Measurements from ENCODE around the gene KIR3DL3.
"Not testable (repeated sequence)": the region's sequence is repeated elsewhere in the genome, so short reads cannot be mapped to it uniquely, and the experiment has no call there.

Gene KIR3DL3

GRCh38 chr19:54697716-54698115 is 26.5 kb upstream of the KIR3DL3 start:
- H3K4me3 ChIP-seq (ENCODE audit: low read length in 2 of 2); H3K4me1 ChIP-seq (ENCODE audit: control insufficient read depth, insufficient read depth, low read length); H3K36me3 ChIP-seq (ENCODE audit: control insufficient read depth in 2 of 2, insufficient read depth in 2 of 2, low read length in 2 of 2); H3K27ac ChIP-seq (ENCODE audit: low read length); H3K9me3 ChIP-seq (ENCODE audit: control insufficient read depth in 2 of 2, low read length in 2 of 2); H3K9ac ChIP-seq (ENCODE audit: low read length in 2 of 2): not testable (repeated sequence)
- H3K27me3 ChIP-seq (ENCODE audit: control insufficient read depth in 1 of 2, insufficient read depth in 2 of 2, low read length in 2 of 2), result peaks cover 0 to 11% of the 10 kb centered on the region in 2 donors

GRCh38 chr19:54704928-54705327 is 19.3 kb upstream of the KIR3DL3 start:
- no peak overlapping the region for H3K9ac ChIP-seq (ENCODE audit: low read length in 2 of 2)
- no peak overlapping the region for H3K27ac ChIP-seq (ENCODE audit: low read length)
- no peaks in the 10 kb centered on the region for H3K36me3 ChIP-seq (ENCODE audit: control insufficient read depth in 2 of 2, insufficient read depth in 2 of 2, low read length in 2 of 2)
- H3K9me3 ChIP-seq (ENCODE audit: control insufficient read depth in 2 of 2, low read length in 2 of 2), result peaks cover 0 to 11% of the 10 kb centered on the region in 2 donors
- H3K4me1 ChIP-seq (ENCODE audit: control insufficient read depth, insufficient read depth, low read length), result no peaks in the 10 kb centered on the region
- no peak overlapping the region for H3K4me3 ChIP-seq (ENCODE audit: low read length in 2 of 2)
- H3K27me3 ChIP-seq (ENCODE audit: control insufficient read depth in 1 of 2, insufficient read depth in 2 of 2, low read length in 2 of 2), result peaks cover 0 to 7% of the 10 kb centered on the region in 2 donors

GRCh38 chr19:54707962-54708361 is 16.3 kb upstream of the KIR3DL3 start:
- Histone ChIP-seq H3K27me3 (ENCODE audit: control insufficient read depth in 1 of 2, insufficient read depth in 2 of 2, low read length in 2 of 2) (peaks cover 0 to 8% of the 10 kb centered on the region in 2 donors), H3K27ac (ENCODE audit: low read length) (no peak overlapping the region), H3K4me3 (ENCODE audit: low read length in 2 of 2) (no peak overlapping the region), H3K4me1 (ENCODE audit: control insufficient read depth, insufficient read depth, low read length) (no peaks in the 10 kb centered on the region), H3K9me3 (ENCODE audit: control insufficient read depth in 2 of 2, low read length in 2 of 2) (peaks cover 0 to 11% of the 10 kb centered on the region in 2 donors), H3K9ac (ENCODE audit: low read length in 2 of 2) (no peak overlapping the region), H3K36me3 (ENCODE audit: control insufficient read depth in 2 of 2, insufficient read depth in 2 of 2, low read length in 2 of 2) (no peaks in the 10 kb centered on the region)

- Histone ChIP-seq H3K27ac (ENCODE audit: low read length) (no peak overlapping the region), H3K36me3 (ENCODE audit: control insufficient read depth in 2 of 2, insufficient read depth in 2 of 2, low read length in 2 of 2) (no peaks in the 10 kb centered on the region), H3K4me1 (ENCODE audit: control insufficient read depth, insufficient read depth, low read length) (no peaks in the 10 kb centered on the region), H3K4me3 (ENCODE audit: low read length in 2 of 2) (no peak overlapping the region), H3K9ac (ENCODE audit: low read length in 2 of 2) (no peak overlapping the region), H3K9me3 (ENCODE audit: control insufficient read depth in 2 of 2, low read length in 2 of 2) (peaks cover 0 to 6% of the 10 kb centered on the region in 2 donors), H3K27me3 (ENCODE audit: control insufficient read depth in 1 of 2, insufficient read depth in 2 of 2, low read length in 2 of 2) (peaks cover 0 to 8% of the 10 kb centered on the region in 2 donors)
Observed at GRCh38 chr19:54708781-54709180, 15.5 kb upstream of the KIR3DL3 start.

- H3K27me3 ChIP-seq (ENCODE audit: control insufficient read depth in 1 of 2, insufficient read depth in 2 of 2, low read length in 2 of 2), result peaks cover 0 to 8% of the 10 kb centered on the region in 2 donors
- H3K4me1 ChIP-seq (ENCODE audit: control insufficient read depth, insufficient read depth, low read length), result no peaks in the 10 kb centered on the region
- no peak overlapping the region for H3K27ac ChIP-seq (ENCODE audit: low read length)
- H3K4me3 ChIP-seq (ENCODE audit: low read length in 2 of 2), result no peak overlapping the region
- H3K9me3 ChIP-seq (ENCODE audit: control insufficient read depth in 2 of 2, low read length in 2 of 2), result peaks cover 0 to under 1% of the 10 kb centered on the region in 2 donors
- no peaks in the 10 kb centered on the region for H3K36me3 ChIP-seq (ENCODE audit: control insufficient read depth in 2 of 2, insufficient read depth in 2 of 2, low read length in 2 of 2)
- no peak overlapping the region for H3K9ac ChIP-seq (ENCODE audit: low read length in 2 of 2)
Observed at GRCh38 chr19:54709212-54709948, 14.9 kb upstream of the KIR3DL3 start.

GRCh38 chr19:54709956-54710355 is 14.3 kb upstream of the KIR3DL3 start:
- not testable (repeated sequence) for H3K27me3 ChIP-seq (ENCODE audit: control insufficient read depth in 1 of 2, insufficient read depth in 2 of 2, low read length in 2 of 2); H3K9me3 ChIP-seq (ENCODE audit: control insufficient read depth in 2 of 2, low read length in 2 of 2); H3K4me1 ChIP-seq (ENCODE audit: control insufficient read depth, insufficient read depth, low read length); H3K27ac ChIP-seq (ENCODE audit: low read length); H3K4me3 ChIP-seq (ENCODE audit: low read length in 2 of 2); H3K9ac ChIP-seq (ENCODE audit: low read length in 2 of 2); H3K36me3 ChIP-seq (ENCODE audit: control insufficient read depth in 2 of 2, insufficient read depth in 2 of 2, low read length in 2 of 2)

GRCh38 chr19:54724644-54725043 is 402 bp downstream of the KIR3DL3 start:
- Histone ChIP-seq H3K9ac (ENCODE audit: low read length in 2 of 2) (no peak overlapping the region), H3K27me3 (ENCODE audit: control insufficient read depth in 1 of 2, insufficient read depth in 2 of 2, low read length in 2 of 2) (no peaks in the 10 kb centered on the region), H3K4me3 (ENCODE audit: low read length in 2 of 2) (no peak overlapping the region), H3K27ac (ENCODE audit: low read length) (no peak overlapping the region), H3K9me3 (ENCODE audit: control insufficient read depth in 2 of 2, low read length in 2 of 2) (peaks cover 0 to 8% of the 10 kb centered on the region in 2 donors), H3K4me1 (ENCODE audit: control insufficient read depth, insufficient read depth, low read length) (no peaks in the 10 kb centered on the region), H3K36me3 (ENCODE audit: control insufficient read depth in 2 of 2, insufficient read depth in 2 of 2, low read length in 2 of 2) (no peaks in the 10 kb centered on the region)

GRCh38 chr19:54725321-54725720 is 1.1 kb downstream of the KIR3DL3 start:
- Histone ChIP-seq H3K27ac (ENCODE audit: low read length) (no peak overlapping the region), H3K4me1 (ENCODE audit: control insufficient read depth, insufficient read depth, low read length) (no peaks in the 10 kb centered on the region), H3K9me3 (ENCODE audit: control insufficient read depth in 2 of 2, low read length in 2 of 2) (peaks cover 0 to 8% of the 10 kb centered on the region in 2 donors), H3K36me3 (ENCODE audit: control insufficient read depth in 2 of 2, insufficient read depth in 2 of 2, low read length in 2 of 2) (no peaks in the 10 kb centered on the region), H3K9ac (ENCODE audit: low read length in 2 of 2) (no peak overlapping the region), H3K4me3 (ENCODE audit: low read length in 2 of 2) (no peak overlapping the region), H3K27me3 (ENCODE audit: control insufficient read depth in 1 of 2, insufficient read depth in 2 of 2, low read length in 2 of 2) (no peaks in the 10 kb centered on the region)

- Histone ChIP-seq H3K27ac (ENCODE audit: low read length) (no peak overlapping the region), H3K9ac (ENCODE audit: low read length in 2 of 2) (no peak overlapping the region), H3K4me3 (ENCODE audit: low read length in 2 of 2) (no peak overlapping the region), H3K9me3 (ENCODE audit: control insufficient read depth in 2 of 2, low read length in 2 of 2) (peaks cover 0 to 4% of the 10 kb centered on the region in 2 donors), H3K4me1 (ENCODE audit: control insufficient read depth, insufficient read depth, low read length) (no peaks in the 10 kb centered on the region), H3K27me3 (ENCODE audit: control insufficient read depth in 1 of 2, insufficient read depth in 2 of 2, low read length in 2 of 2) (no peaks in the 10 kb centered on the region), H3K36me3 (ENCODE audit: control insufficient read depth in 2 of 2, insufficient read depth in 2 of 2, low read length in 2 of 2) (no peaks in the 10 kb centered on the region)
Observed at GRCh38 chr19:54727562-54727961, 3.3 kb downstream of the KIR3DL3 start.

GRCh38 chr19:54728167-54728566 is 3.9 kb downstream of the KIR3DL3 start:
- H3K9me3 ChIP-seq (ENCODE audit: control insufficient read depth in 2 of 2, low read length in 2 of 2), result peaks cover 0 to 4% of the 10 kb centered on the region in 2 donors
- no peak overlapping the region for H3K9ac ChIP-seq (ENCODE audit: low read length in 2 of 2)
- H3K27ac ChIP-seq (ENCODE audit: low read length), result no peak overlapping the region
- no peak overlapping the region for H3K4me3 ChIP-seq (ENCODE audit: low read length in 2 of 2)
- H3K27me3 ChIP-seq (ENCODE audit: control insufficient read depth in 1 of 2, insufficient read depth in 2 of 2, low read length in 2 of 2), result no peaks in the 10 kb centered on the region
- no peaks in the 10 kb centered on the region for H3K4me1 ChIP-seq (ENCODE audit: control insufficient read depth, insufficient read depth, low read length)
- no peaks in the 10 kb centered on the region for H3K36me3 ChIP-seq (ENCODE audit: control insufficient read depth in 2 of 2, insufficient read depth in 2 of 2, low read length in 2 of 2)

GRCh38 chr19:54729416-54730188 is 5.4 kb downstream of the KIR3DL3 start:
- no peaks in the 10 kb centered on the region for H3K4me1 ChIP-seq (ENCODE audit: control insufficient read depth, insufficient read depth, low read length)
- no peaks in the 10 kb centered on the region for H3K36me3 ChIP-seq (ENCODE audit: control insufficient read depth in 2 of 2, insufficient read depth in 2 of 2, low read length in 2 of 2)
- no peaks in the 10 kb centered on the region for H3K27me3 ChIP-seq (ENCODE audit: control insufficient read depth in 1 of 2, insufficient read depth in 2 of 2, low read length in 2 of 2)
- H3K9ac ChIP-seq (ENCODE audit: low read length in 2 of 2), result no peak overlapping the region
- no peak overlapping the region for H3K27ac ChIP-seq (ENCODE audit: low read length)
- H3K4me3 ChIP-seq (ENCODE audit: low read length in 2 of 2), result no peak overlapping the region
- peaks cover 0 to 4% of the 10 kb centered on the region in 2 donors for H3K9me3 ChIP-seq (ENCODE audit: control insufficient read depth in 2 of 2, low read length in 2 of 2)

All from stomach smooth muscle (tissue), 2 donors.